ENCODE measurements around the gene DNAJC24.
"Not testable (repeated sequence)": the region's sequence is repeated elsewhere in the genome, so short reads cannot be mapped to it uniquely, and the experiment has no call there.

Gene DNAJC24, protein sequence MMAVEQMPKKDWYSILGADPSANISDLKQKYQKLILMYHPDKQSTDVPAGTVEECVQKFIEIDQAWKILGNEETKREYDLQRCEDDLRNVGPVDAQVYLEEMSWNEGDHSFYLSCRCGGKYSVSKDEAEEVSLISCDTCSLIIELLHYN

DNA sequence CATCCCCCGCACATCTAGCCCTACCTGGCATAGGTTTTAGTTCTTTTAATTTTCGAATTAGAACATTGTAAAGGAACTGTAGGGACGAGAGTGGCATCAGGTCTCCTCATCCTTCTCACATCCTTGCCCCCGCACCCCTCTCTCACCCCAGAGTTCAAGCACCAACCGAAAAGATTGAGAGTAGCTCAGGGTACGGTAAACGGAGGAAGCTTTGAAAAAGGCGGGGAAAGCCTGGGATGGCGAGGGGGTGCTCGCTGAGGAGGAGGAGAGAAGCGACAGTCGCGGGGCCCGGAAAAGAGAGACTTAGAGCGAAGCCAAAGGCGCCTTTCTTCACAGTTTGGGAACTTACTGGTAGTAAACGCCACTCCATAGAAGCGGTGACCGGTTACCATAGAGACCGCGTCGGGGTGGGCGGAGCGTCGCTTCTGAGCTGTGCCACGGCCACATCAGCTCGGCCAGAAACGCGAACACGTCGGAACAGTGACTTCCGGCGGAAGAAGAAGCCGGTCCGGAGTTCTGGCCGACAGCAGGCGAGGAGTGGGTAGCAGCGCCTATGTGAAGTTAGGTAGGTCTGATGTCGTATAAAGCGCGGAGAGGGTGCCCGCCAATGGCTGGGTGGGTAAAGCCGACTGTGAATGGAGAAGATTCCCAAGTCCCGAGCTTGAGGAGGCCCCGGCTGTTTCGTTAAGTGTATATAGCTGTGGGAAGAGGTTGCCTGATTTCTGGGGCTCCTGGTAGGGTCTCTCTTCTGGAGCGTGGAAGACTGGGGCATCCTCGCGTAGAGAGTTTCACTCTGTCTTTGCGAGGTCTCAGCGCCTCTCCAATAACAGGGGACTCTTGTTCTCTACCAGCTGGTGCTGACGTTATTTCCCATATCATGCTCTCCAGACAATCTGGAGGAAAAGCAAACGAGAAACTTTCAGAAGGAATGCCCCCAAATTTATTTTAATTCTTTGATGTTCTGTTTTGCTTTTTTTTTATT, at the start of gene DNAJC24, which contains the start of gene DCDC1:
DNAJC24 (plus strand) TSS at position 513 of the 982 bp plus-strand sequence. CDS start 889 bp downstream, outside the sequence.
DCDC1 (minus strand) TSS at position 392 of the 982 bp plus-strand sequence. CDS start 41,459 bp downstream, outside the sequence.
- peak; percentile 66 for FAIRE-seq

DNA sequence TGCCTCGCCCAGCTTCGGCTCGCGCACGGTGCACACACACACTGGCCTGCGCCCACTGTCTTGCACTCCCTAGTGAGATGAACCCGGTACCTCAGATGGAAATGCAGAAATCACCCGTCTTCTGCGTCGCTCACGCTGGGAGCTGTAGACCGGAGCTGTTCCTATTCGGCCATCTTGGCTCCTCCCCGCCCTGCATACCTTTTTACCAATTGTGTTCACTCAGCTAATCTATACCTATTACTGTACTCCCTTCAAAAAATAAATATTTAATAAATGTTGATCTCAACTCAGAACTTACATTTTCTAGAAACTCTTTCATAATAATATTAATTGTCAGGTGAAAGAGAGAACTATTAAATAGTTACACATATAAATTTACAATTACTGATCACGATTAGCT, 48.2 kb upstream of the DNAJC24 start:
- FAIRE-seq, result not testable (repeated sequence)

DNA sequence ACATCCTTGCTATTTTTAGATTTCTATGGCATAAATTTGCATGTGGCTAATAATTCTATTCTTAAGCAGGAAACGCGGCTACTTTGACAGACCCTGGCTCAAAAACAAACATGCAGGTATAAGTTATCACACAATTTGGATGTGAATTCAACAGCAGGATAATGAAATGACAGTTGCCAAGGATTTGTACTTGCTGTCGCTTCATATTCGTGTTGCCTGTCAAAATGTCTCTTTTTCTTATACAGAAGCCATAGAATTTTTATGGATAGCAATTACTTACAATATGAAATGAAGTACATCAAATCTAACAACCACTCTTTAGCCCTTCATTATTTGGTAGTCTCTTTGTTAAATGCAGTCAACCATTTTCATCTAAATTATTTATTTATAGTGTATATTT, 46.5 kb upstream of the DNAJC24 start:
- no peak for FAIRE-seq

DNA sequence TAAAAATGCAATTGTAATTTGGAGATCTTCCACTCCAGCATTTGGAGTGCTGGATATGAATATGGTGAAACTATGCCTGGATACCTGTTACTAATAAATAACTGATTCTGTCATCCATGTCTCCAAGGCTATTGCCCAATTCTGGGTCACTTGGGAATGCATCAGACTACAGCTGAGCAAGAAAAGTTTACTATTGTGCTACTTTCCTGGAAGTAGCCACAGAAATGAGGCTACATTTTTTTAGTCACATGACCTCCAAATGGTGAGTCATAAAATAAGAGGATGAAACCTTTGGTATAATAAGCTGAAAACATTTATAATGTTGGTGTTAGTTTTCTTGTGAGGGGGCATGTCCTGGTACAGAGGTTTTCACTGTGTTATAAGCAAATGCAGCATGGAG, 44.5 kb upstream of the DNAJC24 start:
- no peak for FAIRE-seq

DNA sequence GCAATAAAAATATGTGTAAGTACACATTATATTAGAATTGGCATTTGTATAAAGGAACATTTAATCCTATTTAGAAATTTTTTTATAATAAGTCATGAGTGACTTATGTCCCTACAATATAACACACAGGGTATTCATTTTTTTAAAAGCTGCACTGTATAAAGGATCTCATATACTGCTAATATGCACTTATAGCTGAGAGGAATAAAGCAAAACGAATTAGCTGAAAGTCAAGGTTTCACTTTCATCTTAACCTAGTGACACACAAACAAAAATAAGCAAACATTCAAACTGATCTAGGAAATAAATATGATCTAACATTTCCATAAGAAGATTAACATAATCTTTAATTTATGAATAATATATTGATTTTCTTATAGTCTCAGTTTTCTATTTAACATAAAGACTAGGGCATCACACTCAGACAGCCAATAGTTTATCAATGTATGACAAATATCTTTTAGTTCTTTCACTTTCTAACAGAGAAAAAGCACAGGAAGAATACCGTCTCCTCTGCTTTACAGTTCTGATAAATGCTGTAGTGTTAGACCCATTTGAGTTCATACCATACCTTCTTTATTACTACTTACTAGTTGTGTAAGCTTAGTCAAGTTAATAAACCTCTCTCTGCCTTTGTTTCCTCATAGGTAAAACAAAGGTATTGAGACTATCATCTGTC, 43.1 kb upstream of the DNAJC24 start:
- no peak for FAIRE-seq

DNA sequence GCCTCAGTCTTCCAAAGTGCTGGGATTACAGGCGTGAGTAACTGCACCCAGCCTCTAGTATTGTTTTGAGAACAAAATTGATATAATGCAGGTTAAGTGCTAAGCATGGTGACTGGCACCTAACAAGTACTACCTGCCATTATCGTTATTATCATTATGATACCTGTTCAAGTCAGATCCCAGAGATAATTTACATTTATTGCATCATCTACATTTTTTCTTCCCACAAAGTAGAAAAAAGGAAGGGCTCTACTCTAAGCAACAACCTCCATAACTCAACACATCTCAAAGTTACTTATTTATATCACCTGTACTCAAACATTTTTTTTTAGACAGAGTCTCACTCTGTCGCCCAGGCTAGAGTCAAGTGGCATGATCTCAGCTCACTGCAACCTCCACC, 42.2 kb upstream of the DNAJC24 start:
- FAIRE-seq, result no peak

DNA sequence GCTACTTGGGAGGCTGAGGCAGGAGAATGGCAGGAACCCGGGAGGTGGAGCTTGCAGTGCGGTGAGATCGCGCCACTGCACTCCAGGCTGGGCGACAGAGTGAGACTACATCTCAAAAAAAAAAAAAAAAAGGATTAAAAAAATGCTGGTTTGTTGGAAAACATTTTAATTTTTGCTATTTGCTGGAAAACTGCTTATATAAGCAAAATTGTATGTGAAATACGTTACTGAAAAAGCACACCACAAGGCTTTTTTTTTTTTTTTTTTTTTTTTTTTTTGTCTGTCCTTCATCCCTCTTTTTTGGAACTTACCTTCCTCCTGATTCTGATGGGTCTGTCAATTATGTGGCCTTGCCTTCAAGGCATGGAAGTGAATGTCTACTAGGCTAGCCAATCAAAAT, 41.0 kb upstream of the DNAJC24 start:
- FAIRE-seq, result no peak

DNA sequence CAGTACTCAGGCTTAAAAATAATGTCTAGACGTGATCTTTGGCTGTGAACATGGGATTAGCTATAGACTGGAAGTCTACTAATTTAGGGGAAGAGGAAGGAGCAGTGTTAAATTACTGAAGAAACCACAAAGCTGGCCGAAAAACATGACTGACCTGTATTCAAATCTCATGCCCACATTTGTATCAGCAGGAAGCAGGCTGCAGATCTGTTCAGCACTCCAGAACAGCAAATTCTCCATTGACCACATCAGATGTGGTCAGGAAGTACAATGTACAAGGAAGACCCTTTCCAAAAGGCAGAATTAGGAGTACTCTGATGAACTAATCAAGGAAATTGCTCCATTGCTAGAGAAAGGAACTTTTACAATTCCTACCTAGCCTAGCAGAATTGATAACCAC, 31.9 kb upstream of the DNAJC24 start:
- FAIRE-seq, result no peak

DNA sequence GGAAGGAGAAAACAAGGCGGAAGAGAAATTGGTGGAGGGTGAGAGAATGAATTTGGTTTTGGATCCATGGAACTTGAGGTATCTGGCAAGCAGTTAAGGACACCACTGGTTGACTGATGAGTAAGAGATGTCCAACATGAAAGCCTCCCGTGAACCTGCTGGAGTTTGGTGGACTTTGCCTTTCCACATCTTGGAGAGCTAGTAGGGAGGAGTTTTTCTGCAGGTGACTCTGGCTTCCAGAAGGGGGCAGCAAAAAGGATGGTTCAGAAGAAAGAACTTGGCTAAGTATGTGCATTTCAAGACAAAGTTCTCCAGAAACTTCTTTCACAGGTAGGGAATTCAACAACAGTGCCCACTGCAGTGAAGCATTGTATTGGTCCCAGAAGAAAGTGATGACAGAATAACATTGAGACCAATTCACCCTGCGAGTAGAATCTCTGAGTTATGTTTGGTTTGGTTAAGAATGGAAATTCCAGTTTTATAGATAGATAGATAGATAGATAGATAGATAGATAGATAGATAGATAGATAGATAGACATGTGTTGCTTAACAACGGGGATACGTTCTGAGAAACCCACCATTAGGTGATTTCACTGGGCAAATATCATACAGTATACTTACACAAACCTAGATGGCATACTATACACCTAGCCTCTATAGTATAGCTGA, 28.6 kb upstream of the DNAJC24 start:
- no peak for FAIRE-seq

DNA sequence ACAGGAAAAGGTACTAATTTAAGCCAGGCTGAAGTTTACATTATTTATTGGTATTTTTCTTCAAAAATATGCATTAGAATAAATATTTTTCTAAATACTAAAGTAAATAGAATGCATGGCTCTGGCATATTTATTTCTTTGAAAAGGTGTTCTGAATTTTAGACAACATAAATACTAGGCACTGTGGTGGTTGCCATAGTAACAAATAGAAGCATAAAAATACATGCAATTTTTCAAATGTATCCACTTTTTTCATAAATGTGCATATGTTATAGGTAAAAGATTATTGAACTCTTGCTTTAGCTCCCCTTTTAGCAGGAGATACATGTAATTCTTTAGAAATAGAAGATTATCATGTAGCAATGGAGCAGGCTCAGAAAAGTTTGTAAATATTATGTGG, 18.5 kb upstream of the DNAJC24 start:
- FAIRE-seq, result no peak

DNA sequence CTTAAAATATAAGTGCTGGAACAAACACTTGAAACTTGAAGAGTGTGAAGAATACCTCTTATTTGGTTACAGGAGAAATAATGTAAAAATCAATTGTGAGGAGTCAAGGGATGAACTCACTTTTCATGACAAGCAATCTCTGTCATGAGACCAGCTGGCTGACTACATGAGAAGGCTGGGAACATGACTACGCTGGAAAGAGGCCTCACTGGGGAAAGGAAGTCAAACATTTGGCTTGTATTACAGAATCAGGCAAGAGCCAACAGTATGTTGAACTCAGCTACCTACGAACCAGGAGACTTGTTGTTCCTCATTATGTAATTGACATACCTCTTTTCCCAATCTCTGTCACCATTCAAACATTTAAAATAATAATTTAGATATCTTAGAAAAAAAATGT, 14.5 kb upstream of the DNAJC24 start:
- FAIRE-seq, result no peak

DNA sequence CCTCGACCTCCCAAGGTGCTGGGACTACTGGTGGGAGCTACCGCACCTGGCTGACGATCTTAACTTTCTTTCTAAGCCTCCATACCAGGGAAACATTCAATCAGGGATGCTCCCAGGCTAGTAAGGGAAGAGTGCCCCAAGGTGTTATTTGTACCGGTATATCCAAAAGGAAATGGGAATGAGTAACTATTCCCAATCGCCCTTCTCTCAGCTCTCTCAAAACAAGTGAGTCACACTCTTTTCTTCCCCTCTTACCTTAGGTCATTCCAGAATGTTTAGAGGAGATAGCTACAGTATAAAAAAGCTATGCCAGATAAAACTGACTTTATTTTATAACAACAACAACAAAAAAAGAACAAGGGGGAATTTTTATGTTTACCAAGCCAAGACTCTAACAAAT, 13.8 kb upstream of the DNAJC24 start:
- FAIRE-seq, result no peak

DNA sequence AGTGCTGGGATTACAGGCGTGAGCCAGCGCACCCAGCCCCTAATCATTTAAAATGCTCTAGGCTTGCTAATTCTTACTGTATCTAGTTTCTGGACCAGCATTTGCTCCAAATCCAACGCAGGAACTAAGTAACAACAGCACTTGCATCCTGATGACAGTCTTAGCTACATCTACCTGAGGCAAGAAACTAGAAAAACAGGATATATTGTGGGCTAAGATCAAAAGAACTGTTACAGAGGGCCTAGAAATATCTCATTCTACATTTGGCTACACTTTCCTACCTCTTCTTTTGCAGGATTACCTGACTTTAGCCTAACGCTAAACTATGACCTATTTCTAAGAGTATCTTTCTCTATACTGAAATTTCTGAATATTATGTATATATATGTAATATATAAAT, 7.9 kb upstream of the DNAJC24 start:
- FAIRE-seq, result no peak

DNA sequence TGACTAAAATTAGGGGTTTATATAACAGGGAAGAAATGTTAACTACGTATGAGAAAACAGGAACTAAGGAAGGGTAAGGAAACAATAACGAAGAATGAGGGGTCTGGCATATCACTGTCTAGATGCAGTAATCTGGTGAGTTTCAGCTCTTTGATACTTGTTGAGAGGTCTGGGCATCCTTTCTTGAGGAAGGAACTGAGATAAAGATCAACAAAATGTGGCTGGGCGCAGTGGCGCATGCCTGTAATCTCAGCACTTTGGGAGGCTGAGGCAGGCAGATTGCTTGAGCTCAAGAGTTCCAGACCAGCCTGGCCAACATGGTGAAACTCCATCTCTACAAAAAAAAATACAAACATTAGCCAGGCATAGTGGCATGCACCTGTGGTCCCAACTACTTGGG, 2.9 kb upstream of the DNAJC24 start:
- no peak for FAIRE-seq

DNA sequence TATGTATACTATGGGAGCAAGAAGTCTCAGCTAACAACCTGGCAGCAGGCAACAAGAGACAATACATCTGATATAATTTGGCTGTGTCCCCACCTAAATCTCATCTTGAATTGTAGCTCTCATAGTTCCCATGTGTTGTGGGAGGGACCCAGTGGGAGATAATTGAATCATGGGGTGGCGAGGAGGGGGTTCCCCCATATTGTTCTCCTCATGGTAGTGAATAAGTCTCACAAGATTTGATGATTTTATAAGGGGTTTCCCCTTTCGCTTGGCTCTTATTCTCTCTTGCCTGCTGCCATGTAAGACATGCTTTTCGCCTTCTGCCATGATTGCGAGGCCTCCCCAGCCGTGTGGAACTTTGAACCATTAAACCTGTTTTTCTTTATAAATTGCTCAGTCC, 6.2 kb downstream of the DNAJC24 start:
- FAIRE-seq, result no peak

DNA sequence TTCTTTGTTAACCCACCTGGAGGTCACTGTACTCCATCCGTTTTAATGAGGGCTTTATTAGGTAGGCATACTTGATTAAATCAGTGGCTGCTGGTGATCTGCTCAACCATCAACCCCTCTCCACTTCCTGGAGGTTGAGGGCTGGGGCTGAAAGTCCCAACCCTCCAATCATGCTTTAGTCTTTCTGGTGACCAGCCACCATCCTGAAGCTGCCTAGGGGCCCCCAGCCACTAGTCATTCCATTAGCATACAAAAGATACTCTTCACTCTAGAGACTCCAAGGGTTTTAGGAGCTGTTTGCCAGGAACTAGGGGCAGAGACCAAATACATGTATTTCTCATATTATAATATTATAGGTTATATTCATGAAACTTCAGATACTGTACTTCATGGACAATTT, 13.5 kb downstream of the DNAJC24 start:
- FAIRE-seq, result no peak

DNA sequence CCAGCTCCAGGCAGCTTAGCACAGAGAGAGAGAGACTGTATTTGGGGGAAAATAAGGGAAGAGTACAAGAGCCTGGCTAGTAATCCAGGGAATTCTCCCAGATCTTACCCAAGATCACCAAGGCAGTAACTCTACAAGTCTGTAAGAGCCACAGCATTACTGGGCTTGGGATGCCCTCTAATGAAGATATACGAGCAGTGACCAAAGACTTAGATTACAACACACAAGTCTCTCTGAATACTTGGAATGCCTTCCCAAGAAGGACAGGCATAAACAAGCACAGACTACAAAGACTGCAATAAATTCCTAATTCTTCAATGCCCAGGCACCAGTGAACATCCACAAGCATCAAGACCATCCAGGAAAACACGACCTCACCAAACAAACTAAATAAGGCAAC, 17.7 kb downstream of the DNAJC24 start:
- no peak for FAIRE-seq

DNA sequence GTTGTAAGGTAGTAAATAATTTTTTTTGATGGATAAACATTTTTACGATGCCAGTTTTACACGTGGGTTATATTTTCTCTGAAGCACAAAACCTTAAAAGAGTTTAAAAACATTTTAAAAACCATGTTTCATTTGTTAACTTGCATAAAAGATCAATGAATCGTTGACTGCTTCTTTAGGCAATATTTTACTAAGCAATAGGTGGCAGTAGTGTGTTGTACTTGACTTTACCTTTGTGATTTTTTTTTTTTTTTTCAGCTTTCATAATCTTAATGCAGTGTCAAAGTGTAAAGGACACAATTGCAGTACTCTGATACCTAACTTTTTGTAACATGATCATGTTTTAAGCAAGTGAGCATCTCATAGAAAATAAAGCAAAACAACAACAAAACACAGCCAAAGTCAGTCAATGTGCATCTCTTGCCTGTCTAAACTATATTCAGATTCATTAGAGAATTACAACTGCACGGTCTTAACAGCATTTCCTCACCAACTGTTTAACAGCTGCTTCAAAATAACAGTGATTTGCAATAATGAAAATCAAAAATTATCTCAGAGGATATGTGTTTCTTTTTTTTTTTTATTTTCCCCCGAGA, 27.7 kb downstream of the DNAJC24 start:
- peak; percentile 74 for FAIRE-seq

DNA sequence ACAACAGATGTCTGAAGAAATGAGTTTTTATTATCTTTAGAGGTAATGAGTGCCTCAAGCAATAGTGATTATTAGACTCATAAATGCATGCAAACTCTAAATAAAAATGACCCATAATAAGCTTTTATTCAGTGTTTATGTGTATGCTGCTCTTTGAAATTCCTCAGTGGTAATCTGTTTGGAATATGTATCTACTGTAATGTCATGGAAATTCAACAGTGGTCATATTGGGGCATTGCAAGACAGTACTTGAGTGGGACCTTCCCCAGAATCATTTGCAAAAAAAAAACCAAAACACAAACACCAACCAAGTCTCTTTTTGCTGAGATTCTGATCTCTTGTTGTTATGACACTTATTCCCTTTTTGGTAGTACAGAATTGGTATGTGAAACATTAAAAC, 35.0 kb downstream of the DNAJC24 start:
- no peak for FAIRE-seq

DNA sequence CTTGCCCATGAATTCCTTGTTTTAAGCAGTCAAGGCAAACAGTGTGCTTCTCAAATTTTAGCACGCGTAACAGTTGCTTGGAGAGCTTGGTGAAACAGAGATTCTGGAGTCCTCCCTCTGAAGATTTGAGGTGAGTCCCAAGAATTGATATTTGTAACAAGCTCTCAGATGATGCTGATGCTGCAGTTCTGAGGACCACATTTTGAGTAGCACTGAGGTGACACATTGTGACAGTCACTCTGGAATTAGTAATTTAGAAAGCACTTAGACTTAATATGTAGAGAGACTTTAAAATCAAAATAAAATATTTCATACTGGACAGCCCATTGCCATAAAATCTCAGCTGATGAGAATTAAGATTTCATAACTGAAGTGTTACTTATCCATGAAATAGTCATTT, 38.5 kb downstream of the DNAJC24 start:
- no peak for FAIRE-seq

DNA sequence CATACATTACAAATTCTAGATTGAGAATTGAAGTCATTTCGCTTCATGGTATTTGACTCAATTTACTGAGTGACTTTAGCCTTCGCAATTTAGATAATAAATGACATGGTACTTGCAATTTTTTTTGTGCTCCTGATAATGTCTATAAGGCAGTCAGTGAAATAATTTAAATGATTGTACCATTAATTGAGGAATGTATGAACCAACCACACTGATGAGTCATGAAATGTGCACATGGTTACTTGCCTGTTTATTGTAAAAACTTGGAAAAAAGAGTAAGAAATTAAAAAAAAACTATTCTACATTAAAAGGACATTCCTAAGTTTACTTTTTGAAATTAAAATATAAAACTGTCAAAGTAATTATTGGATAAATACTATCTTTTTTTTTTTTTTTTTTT, 43.3 kb downstream of the DNAJC24 start:
- FAIRE-seq, result no peak

DNA sequence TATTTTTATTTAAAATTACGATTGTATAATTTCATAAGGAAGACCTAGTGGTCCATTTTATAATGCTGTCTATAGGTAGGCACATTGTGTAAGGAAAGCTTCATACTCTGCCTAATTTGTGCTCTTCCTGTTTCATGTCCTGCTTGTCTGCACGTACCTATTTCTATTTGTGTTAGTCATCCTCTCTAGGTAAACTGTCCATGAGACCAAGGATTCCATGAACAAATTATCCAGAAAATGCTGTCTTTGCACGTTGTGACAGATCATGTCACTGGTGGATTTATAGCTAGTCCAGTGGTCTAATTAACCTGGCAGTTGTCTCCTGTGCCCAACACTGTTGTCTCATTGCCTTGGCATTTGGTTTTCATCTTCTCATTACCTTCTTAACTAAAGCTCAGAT, 44.7 kb downstream of the DNAJC24 start:
- no peak for FAIRE-seq

DNA sequence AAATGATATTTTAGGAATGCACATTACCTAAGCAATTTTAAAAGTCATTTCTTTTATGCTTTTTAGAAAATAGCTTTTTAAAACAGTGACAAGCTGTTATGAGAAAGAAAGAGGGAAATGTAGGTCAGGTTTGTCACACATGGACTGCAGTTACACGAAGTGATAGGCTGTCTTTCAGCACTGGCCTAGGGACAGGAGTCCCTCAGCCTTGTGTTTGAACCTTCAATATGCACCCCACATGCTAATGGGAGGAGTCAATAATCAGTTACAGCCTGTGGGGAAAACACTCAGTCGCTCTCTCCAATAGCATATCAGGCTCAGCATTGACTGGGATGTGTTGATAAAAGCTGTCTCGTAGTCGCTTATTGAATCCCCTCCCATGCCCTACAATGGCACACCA, 45.8 kb downstream of the DNAJC24 start:
- no peak for FAIRE-seq

All from TTC549 (cell line).